ENCODE measurements around the gene INSIG2. TPM values are rescaled to one million over a fixed set of nuclear protein-coding genes. Genes with fewer than 3 reads are reported as not detected.

Gene INSIG2
- total RNA-seq, 1 donor from 2014 or later, result 64.2 TPM

DNA sequence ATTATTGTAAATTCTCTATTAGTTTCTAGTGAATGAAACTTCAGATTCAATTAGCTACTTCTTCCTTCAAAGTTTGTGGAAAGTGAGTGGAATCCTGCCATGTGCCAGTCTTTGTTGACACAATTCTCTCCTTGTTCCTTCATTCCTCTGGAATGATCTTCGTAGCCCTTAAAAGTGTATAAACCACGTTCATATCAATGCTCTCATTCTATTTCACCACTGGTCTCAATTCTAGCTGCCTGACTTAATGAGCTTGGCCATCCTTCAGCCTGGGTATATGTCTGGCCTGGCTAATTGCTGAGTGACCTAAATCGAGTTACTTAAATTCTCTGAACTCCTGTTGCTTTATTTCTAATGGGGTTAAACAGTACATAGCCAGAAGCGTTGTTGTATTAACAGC, 43.5 kb downstream of the INSIG2 start:
- Histone ChIP-seq H3K4me3 (no peak overlapping the region), H3K27ac (no peak overlapping the region), H3K9me3 (no peaks in the 10 kb centered on the region), H3K27me3 (no peaks in the 10 kb centered on the region), H3K36me3 (no peaks in the 10 kb centered on the region), H3K4me1 (no peaks in the 10 kb centered on the region)
- TF ChIP-seq, protein P1, sequence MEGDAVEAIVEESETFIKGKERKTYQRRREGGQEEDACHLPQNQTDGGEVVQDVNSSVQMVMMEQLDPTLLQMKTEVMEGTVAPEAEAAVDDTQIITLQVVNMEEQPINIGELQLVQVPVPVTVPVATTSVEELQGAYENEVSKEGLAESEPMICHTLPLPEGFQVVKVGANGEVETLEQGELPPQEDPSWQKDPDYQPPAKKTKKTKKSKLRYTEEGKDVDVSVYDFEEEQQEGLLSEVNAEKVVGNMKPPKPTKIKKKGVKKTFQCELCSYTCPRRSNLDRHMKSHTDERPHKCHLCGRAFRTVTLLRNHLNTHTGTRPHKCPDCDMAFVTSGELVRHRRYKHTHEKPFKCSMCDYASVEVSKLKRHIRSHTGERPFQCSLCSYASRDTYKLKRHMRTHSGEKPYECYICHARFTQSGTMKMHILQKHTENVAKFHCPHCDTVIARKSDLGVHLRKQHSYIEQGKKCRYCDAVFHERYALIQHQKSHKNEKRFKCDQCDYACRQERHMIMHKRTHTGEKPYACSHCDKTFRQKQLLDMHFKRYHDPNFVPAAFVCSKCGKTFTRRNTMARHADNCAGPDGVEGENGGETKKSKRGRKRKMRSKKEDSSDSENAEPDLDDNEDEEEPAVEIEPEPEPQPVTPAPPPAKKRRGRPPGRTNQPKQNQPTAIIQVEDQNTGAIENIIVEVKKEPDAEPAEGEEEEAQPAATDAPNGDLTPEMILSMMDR (IDR thresholded peaks at IDR 0.05), result no peak
- no peak for DNase-seq (ENCODE audit: low spot score in 2 of 2)
- intact Hi-C loops (cut with DNase I), result no loop called here

DNA sequence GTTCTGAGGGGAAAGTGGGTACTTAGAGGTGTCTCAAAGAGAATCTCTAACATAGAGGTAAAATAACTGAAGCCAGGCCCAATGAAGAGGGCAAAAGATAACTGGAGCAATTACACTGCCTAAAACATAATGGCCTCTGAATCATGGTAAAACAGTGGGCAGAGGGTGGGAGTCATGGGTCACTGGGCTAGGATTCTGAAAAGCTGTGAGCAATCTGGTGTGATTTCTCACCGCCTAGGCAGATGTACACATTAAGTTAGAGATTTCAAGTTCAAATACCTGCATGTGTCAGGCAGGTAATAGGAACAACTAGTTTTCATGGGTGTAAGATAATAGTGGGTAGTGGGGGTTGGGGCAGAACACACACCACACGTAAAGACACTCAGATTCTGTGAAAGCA, 45.6 kb downstream of the INSIG2 start:
- Histone ChIP-seq H3K4me1 (no peaks in the 10 kb centered on the region), H3K4me3 (no peak overlapping the region), H3K36me3 (no peaks in the 10 kb centered on the region), H3K27ac (no peak overlapping the region), H3K27me3 (no peaks in the 10 kb centered on the region), H3K9me3 (no peaks in the 10 kb centered on the region)
- intact Hi-C loops (cut with DNase I), result no loop called here
- TF ChIP-seq, protein P1 (IDR thresholded peaks at IDR 0.05), result no peak
- no peak for DNase-seq (ENCODE audit: low spot score in 2 of 2)

DNA sequence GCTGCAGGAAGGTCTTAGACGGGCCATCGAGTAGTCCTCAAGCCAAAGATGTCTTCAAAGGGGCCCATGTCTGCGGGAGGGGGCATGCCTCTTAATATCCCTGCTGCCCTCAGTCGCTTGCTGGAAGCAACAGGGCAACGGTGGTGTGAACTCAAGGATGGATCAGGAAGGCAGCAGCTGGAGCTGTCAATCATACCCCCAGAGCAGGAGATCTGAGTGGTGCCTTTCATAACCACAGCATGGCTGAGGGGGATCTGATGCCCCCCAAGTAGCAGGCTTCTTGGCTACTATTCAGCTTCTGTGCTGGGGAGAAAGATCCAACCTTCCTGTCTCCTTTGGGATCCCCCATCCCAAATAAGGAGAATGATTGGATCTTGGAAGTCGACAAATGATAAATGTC, 46.4 kb downstream of the INSIG2 start:
- Histone ChIP-seq H3K27me3 (no peaks in the 10 kb centered on the region), H3K36me3 (no peaks in the 10 kb centered on the region), H3K27ac (no peak overlapping the region), H3K4me3 (no peak overlapping the region), H3K9me3 (no peaks in the 10 kb centered on the region), H3K4me1 (no peaks in the 10 kb centered on the region)
- TF ChIP-seq, protein P1 (IDR thresholded peaks at IDR 0.05), result no peak
- intact Hi-C loops (cut with DNase I), result no loop called here
- no peak for DNase-seq (ENCODE audit: low spot score in 2 of 2)

DNA sequence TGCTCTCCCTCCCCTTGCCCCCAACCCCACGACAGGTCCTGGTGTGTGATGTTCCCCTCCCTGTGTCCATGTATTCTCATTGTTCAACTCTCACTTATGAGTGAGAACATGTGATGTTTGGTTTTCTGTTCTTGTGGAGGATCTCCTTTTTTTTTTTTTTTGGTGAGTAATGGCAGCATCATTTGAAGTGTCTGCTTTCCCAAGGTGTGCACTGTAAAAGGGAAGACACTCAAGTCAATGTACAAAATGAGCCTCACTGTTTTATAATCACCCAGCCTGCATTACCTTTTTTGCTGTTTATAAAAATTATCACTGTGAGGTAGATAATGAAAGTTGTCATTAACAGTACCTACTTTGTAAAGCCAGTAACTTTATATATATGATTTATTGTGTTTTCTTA, 56.9 kb downstream of the INSIG2 start:
- Histone ChIP-seq H3K27me3 (no peaks in the 10 kb centered on the region), H3K4me3 (no peak overlapping the region), H3K4me1 (no peaks in the 10 kb centered on the region), H3K9me3 (no peaks in the 10 kb centered on the region), H3K36me3 (no peaks in the 10 kb centered on the region), H3K27ac (no peak overlapping the region)
- intact Hi-C loops (cut with DNase I), result no loop called here
- TF ChIP-seq, protein P1 (IDR thresholded peaks at IDR 0.05), result no peak
- no peak for DNase-seq (ENCODE audit: low spot score in 2 of 2)

DNA sequence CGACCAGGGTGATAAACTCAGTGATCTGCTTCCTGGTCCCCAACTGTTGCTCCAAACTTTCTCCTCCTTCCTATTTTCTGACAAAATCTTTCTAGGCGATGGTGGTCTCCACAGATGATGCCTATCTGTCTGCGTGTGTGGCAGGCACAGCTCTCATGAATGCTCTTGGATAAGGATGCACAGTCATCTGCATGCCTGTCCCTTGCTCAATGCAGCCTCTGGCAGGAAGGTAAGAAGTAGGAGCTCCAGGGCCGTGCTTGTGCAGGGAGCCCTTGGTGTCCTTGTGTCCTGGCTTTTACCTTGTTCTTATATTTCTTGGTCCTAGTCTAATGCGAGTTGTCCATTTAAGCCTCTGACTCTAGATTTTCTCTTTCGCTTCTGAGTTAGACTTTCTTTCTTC, 57.5 kb downstream of the INSIG2 start:
- Histone ChIP-seq H3K36me3 (no peaks in the 10 kb centered on the region), H3K27me3 (no peaks in the 10 kb centered on the region), H3K9me3 (no peaks in the 10 kb centered on the region), H3K27ac (no peak overlapping the region), H3K4me1 (no peaks in the 10 kb centered on the region), H3K4me3 (no peak overlapping the region)
- TF ChIP-seq, protein P1 (IDR thresholded peaks at IDR 0.05), result no peak
- intact Hi-C loops (cut with DNase I), result no loop called here
- DNase-seq (ENCODE audit: low spot score in 2 of 2), result no peak

All from ascending aorta (tissue), 2 donors.